Activated CD8-positive, alpha-beta T cell treated with anti-CD3 and anti-CD28 coated beads for 36 hours (primary cell): ENCODE data around the gene DCDC2C. TPM values are rescaled to one million over a fixed set of nuclear protein-coding genes. Genes with fewer than 3 reads are reported as not detected.

ENCODE experiments used
- ATAC-seq: fragments of 200-7000 bp; cut with Tn5 transposase; one replicate; pipeline ENCODE4 v1.10.0; 2021; ENCODE audit warnings: mild to moderate bottlenecking, moderate library complexity
- CTCF ChIA-PET: fragments of 350-600 bp; sonication (Branson Sonifier 250); formaldehyde crosslinking; loops from one replicate; lab custom pipeline; 2021; ENCODE audit warnings: antibody characterized with exemption; lab: Charles Lee
- POLR2A ChIA-PET: fragments of 350-600 bp; sonication (Branson Sonifier 250); formaldehyde crosslinking; loops from one replicate; lab custom pipeline; 2021; ENCODE audit warnings: antibody characterized with exemption; lab: Charles Lee
- DNase-seq: peaks from one replicate; pipeline ENCODE4 v3.0.0-alpha.2; 2020
- H3K27ac Mint-ChIP-seq: one replicate; pipeline ENCODE4 v1.8.0; 2021; ENCODE audit warnings: mild to moderate bottlenecking, mixed read lengths
- H3K27me3 Mint-ChIP-seq: one replicate; pipeline ENCODE4 v1.8.0; 2021; ENCODE audit warnings: mixed read lengths
- H3K36me3 Mint-ChIP-seq: one replicate; pipeline ENCODE4 v1.8.0; 2021; ENCODE audit warnings: low read depth, mixed read lengths
- H3K4me1 Mint-ChIP-seq: one replicate; pipeline ENCODE4 v1.8.0; 2021; ENCODE audit warnings: low read depth, mixed read lengths
- H3K4me3 Mint-ChIP-seq: one replicate; pipeline ENCODE4 v1.8.0; 2021; ENCODE audit warnings: mild to moderate bottlenecking, moderate library complexity, mixed read lengths
- H3K9me3 Mint-ChIP-seq: one replicate; pipeline ENCODE4 v1.8.0; 2021; ENCODE audit warnings: mixed read lengths
- intact Hi-C: fragments of 100-400 bp; cut with micrococcal nuclease; formaldehyde crosslinking; loops from one replicate; pipeline ENCODE4 v1.10.0; 2022
- total RNA-seq, 2 experiments: library from RNA; stranded (reverse); gene quantifications; one replicate each; pipeline ENCODE4 v1.2.3, GENCODE V29; 2021
- TF ChIP-seq, protein P1 (sequence below): fragments of 200-600 bp; IDR thresholded peaks from one replicate; pipeline ENCODE4 v1.8.0; 2022; ENCODE audit warnings: antibody characterized with exemption, mild to moderate bottlenecking

DCDC2C gene
- total RNA-seq, 2 experiments from 2014 or later: not detected

- DNase-seq (no peak), ATAC-seq (no peak)
- Mint-ChIP-seq H3K4me3 (no peak overlapping the region), H3K36me3 (no peaks in the 10 kb centered on the region), H3K4me1 (no peaks in the 10 kb centered on the region), H3K9me3 (no peaks in the 10 kb centered on the region), H3K27ac (no peak overlapping the region), H3K27me3 (peaks cover 3% of the 10 kb centered on the region)
- ChIA-PET POLR2A (no interaction called here), CTCF (no interaction called here)
- intact Hi-C loops: no loop called here
- TF ChIP-seq, protein P1, sequence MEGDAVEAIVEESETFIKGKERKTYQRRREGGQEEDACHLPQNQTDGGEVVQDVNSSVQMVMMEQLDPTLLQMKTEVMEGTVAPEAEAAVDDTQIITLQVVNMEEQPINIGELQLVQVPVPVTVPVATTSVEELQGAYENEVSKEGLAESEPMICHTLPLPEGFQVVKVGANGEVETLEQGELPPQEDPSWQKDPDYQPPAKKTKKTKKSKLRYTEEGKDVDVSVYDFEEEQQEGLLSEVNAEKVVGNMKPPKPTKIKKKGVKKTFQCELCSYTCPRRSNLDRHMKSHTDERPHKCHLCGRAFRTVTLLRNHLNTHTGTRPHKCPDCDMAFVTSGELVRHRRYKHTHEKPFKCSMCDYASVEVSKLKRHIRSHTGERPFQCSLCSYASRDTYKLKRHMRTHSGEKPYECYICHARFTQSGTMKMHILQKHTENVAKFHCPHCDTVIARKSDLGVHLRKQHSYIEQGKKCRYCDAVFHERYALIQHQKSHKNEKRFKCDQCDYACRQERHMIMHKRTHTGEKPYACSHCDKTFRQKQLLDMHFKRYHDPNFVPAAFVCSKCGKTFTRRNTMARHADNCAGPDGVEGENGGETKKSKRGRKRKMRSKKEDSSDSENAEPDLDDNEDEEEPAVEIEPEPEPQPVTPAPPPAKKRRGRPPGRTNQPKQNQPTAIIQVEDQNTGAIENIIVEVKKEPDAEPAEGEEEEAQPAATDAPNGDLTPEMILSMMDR: no peak
Observed at GRCh38 chr2:3847397-3848052, 144.2 kb downstream of the DCDC2C start.

DNA sequence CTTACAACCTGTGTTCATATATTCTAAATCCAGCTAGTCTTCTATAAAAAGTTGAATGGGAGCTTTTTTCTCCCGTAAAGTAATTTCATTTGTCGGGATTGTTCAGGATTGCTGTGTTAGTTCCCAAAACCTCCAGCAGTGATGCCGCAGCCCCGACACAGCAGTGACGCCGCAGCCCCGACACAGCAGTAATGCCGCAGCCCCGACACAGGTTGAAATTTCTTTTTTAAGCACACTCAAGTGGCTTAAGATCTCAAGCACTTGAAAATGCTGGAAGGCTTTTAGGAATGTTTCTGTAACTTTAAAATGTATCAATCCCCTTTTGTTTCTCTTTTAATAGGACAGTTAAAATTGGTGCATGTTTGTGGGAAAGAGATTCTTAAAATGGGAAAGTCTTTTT, 145.4 kb downstream of the DCDC2C start:
- Mint-ChIP-seq H3K36me3 (no peaks in the 10 kb centered on the region), H3K4me1 (no peaks in the 10 kb centered on the region), H3K27me3 (peaks cover 3% of the 10 kb centered on the region), H3K9me3 (peaks cover 3% of the 10 kb centered on the region), H3K27ac (no peak overlapping the region), H3K4me3 (no peak overlapping the region)
- no peak for DNase-seq
- ATAC-seq: no peak
- POLR2A ChIA-PET: no interaction called here
- CTCF ChIA-PET: interaction anchor here (0.9 kb wide), 1 partner anchor 68 kb away, joined by 3 read pairs; no protein-coding TSS in a partner anchor
- TF ChIP-seq, protein P1: no peak
- intact Hi-C loops: no loop called here

GRCh38 chr2:3849213-3849612, 145.8 kb downstream of the DCDC2C start:
- no peaks in the 10 kb centered on the region for H3K36me3 Mint-ChIP-seq
- H3K4me1 Mint-ChIP-seq: no peaks in the 10 kb centered on the region
- CTCF ChIA-PET: interaction anchor here (0.9 kb wide), 1 partner anchor 68 kb away, joined by 3 read pairs; no protein-coding TSS in a partner anchor
- no peak for DNase-seq
- peaks cover 3% of the 10 kb centered on the region for H3K27me3 Mint-ChIP-seq
- H3K4me3 Mint-ChIP-seq: no peak overlapping the region
- intact Hi-C loops: no loop called here
- ATAC-seq: no peak
- POLR2A ChIA-PET: no interaction called here
- TF ChIP-seq, protein P1: no peak
- peaks cover 3% of the 10 kb centered on the region for H3K9me3 Mint-ChIP-seq
- H3K27ac Mint-ChIP-seq: no peak overlapping the region

GRCh38 chr2:3857576-3857975, 154.2 kb downstream of the DCDC2C start:
- DNase-seq (no peak), ATAC-seq (no peak)
- no peaks in the 10 kb centered on the region for H3K27me3 Mint-ChIP-seq
- no peaks in the 10 kb centered on the region for H3K36me3 Mint-ChIP-seq
- TF ChIP-seq, protein P1: no peak
- H3K4me3 Mint-ChIP-seq: no peak overlapping the region
- POLR2A ChIA-PET: no interaction called here
- intact Hi-C loops: no loop called here
- H3K27ac Mint-ChIP-seq: no peak overlapping the region
- H3K4me1 Mint-ChIP-seq: no peaks in the 10 kb centered on the region
- peaks cover 3% of the 10 kb centered on the region for H3K9me3 Mint-ChIP-seq
- CTCF ChIA-PET: no interaction called here

- TF ChIP-seq, protein P1: no peak
Observed at GRCh38 chr2:3864943-3865865, 161.8 kb downstream of the DCDC2C start.

More at GRCh38 chr2:3864943-3865865, 161.8 kb downstream of the DCDC2C start:
- no peak for DNase-seq
- ChIA-PET CTCF (no interaction called here), POLR2A (no interaction called here)
- H3K4me1 Mint-ChIP-seq: no peaks in the 10 kb centered on the region
- no peaks in the 10 kb centered on the region for H3K9me3 Mint-ChIP-seq
- H3K27ac Mint-ChIP-seq: no peak overlapping the region
- no peak for ATAC-seq
- no peak overlapping the region for H3K4me3 Mint-ChIP-seq
- H3K27me3 Mint-ChIP-seq: no peaks in the 10 kb centered on the region
- intact Hi-C loops: no loop called here
- no peaks in the 10 kb centered on the region for H3K36me3 Mint-ChIP-seq
